A549 treated with CORT108297 at 1 μM for 4 hours (cell line): ENCODE data around the gene ODC1. TPM values are rescaled to one million over a fixed set of nuclear protein-coding genes. Genes with fewer than 3 reads are reported as not detected.

Experiments
- total RNA-seq: library from RNA; stranded (reverse); fragments of 200-300 nt; extraction: Qiagen RNA extraction; gene quantifications from 5 replicates; pipeline ENCODE4 v1.2.3, GENCODE V29; 2022

ODC1 gene
- total RNA-seq: 128 to 155 TPM (median 139 TPM) in 5 replicates

GRCh38 chr2:10447895-10448575 is at the start of gene ODC1:
Gene ODC1 (minus strand): TSS chr2:10448327. CDS start chr2:10445032, 3,295 bp downstream.

Other genes with a start within 250 kb of the ODC1 start
- gene HPCAL1, start 145.4 kb downstream of the ODC1 start, total RNA-seq: 107 to 158 TPM (median 152 TPM) in 5 replicates
- gene NOL10, start 241.6 kb upstream of the ODC1 start, total RNA-seq: 40.0 to 56.4 TPM (median 41.0 TPM) in 5 replicates